ENCODE data around the gene GNAQ. TPM values are rescaled to one million over a fixed set of nuclear protein-coding genes. Genes with fewer than 3 reads are reported as not detected.

Gene GNAQ
- total RNA-seq, 4 donors from 2014 or later = 35.4 to 95.7 (median 52.3) TPM

DNA sequence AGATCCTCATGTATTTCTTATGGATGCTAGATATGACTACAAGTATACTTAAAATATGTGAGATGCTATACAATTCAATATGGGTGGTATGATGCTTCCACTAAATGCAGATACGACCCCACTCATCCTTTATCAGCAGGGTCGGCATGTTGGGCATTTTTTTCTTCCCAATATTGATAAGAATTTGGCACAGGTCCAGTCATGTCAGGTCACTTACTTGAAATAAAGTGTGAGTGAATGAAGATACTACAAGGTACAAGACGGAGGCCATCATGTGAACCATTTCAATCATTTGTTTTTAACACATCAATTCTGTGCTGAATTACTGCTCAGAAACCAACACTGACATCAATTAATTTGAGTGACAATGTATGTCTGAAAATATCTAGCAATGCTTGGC, 236.6 kb downstream of the GNAQ start:
- no peak for DNase-seq
- TF ChIP-seq POLR2A (IDR thresholded peaks at IDR 0.05) = no peak
- TF ChIP-seq, protein P1, sequence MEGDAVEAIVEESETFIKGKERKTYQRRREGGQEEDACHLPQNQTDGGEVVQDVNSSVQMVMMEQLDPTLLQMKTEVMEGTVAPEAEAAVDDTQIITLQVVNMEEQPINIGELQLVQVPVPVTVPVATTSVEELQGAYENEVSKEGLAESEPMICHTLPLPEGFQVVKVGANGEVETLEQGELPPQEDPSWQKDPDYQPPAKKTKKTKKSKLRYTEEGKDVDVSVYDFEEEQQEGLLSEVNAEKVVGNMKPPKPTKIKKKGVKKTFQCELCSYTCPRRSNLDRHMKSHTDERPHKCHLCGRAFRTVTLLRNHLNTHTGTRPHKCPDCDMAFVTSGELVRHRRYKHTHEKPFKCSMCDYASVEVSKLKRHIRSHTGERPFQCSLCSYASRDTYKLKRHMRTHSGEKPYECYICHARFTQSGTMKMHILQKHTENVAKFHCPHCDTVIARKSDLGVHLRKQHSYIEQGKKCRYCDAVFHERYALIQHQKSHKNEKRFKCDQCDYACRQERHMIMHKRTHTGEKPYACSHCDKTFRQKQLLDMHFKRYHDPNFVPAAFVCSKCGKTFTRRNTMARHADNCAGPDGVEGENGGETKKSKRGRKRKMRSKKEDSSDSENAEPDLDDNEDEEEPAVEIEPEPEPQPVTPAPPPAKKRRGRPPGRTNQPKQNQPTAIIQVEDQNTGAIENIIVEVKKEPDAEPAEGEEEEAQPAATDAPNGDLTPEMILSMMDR (IDR thresholded peaks at IDR 0.05) = no peak
- no peaks in the 10 kb centered on the region for H3K36me3 ChIP-seq
- intact Hi-C loops (cut with DNase I; ENCODE audit: low total_unique reads) = no loop called here
- H3K9me3 ChIP-seq = no peaks in the 10 kb centered on the region
- no peak overlapping the region for H3K27ac ChIP-seq
- no peaks in the 10 kb centered on the region for H3K4me1 ChIP-seq
- no peaks in the 10 kb centered on the region for H3K27me3 ChIP-seq
- no peak overlapping the region for H3K4me3 ChIP-seq

DNA sequence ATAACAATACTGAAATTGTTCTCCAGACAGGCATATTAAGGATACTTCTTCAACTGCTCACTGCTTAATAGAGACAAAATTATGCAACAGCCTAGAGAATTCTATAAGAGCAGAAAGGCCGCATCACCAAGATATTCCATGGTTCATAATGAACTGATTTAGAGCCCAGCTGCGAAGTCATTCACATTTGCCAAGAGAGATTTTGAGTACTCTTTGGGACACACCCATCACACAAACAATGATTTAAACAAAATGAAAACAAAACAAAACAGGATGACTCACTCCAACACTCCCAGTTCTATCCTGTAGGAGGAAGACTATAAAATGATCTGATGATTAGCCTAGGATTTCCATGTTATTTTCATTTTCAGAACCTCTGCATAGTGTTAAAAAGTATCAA, 237.8 kb downstream of the GNAQ start:
- H3K27me3 ChIP-seq = no peaks in the 10 kb centered on the region
- H3K27ac ChIP-seq = peak overlapping the region; percentile 26 to 68
- H3K9me3 ChIP-seq = no peaks in the 10 kb centered on the region
- H3K4me3 ChIP-seq = no peak overlapping the region
- H3K36me3 ChIP-seq = no peaks in the 10 kb centered on the region
- H3K4me1 ChIP-seq = no peaks in the 10 kb centered on the region
- intact Hi-C loops (cut with DNase I; ENCODE audit: low total_unique reads) = no loop called here
- no peak for TF ChIP-seq POLR2A (IDR thresholded peaks at IDR 0.05)
- TF ChIP-seq, protein P1 (IDR thresholded peaks at IDR 0.05) = peak in 2 of 4 experiments; percentile 9 to 36
- DNase-seq = no peak

DNA sequence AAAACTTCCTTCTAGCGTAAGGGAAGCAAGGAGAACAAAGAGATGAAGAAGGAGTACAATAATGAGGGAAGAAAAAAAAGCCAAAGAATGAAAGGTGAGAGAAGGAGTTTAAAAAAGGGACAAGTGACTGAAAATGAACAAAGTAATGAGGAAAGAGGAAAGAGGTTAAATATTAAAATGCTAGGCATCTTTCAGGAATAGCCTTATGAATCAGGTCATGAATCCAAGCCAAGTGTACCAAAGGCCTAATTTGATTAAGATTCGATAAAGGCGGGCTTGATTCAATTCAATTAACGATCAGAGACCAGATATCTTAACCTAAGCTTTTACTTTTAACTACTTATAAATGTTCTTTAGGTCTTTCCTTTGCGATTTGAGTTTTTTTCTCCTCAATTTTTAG, 241.7 kb downstream of the GNAQ start:
- Histone ChIP-seq H3K27me3 (no peaks in the 10 kb centered on the region), H3K4me3 (no peak overlapping the region), H3K4me1 (no peaks in the 10 kb centered on the region), H3K36me3 (no peaks in the 10 kb centered on the region), H3K9me3 (no peaks in the 10 kb centered on the region), H3K27ac (no peak overlapping the region)
- intact Hi-C loops (cut with DNase I; ENCODE audit: low total_unique reads) = no loop called here
- DNase-seq = no peak
- no peak for TF ChIP-seq POLR2A (IDR thresholded peaks at IDR 0.05)

DNA sequence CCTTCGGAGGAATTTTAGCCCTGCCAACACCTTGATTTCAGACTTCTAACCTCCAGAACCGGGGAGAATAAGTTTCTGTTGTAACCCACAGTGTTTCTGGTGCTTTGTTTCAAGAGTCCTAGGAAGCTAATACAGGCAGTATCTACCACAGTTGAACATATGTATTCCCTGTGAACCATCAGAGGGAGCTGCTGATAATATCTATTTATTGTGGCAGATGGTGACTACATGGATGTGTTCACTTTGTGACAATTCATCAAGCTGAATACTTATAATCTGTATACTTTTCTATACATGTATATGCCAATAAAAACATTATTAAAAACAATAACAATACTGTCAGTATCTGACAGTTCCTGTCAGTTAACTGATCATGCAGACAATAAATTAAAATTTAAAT, 246.3 kb downstream of the GNAQ start:
- no peak for TF ChIP-seq POLR2A (IDR thresholded peaks at IDR 0.05)
- TF ChIP-seq, protein P1 (IDR thresholded peaks at IDR 0.05) = no peak
- H3K27ac ChIP-seq = no peak overlapping the region
- H3K9me3 ChIP-seq = no peaks in the 10 kb centered on the region
- no peaks in the 10 kb centered on the region for H3K27me3 ChIP-seq
- H3K4me1 ChIP-seq = peaks cover 0 to 9% of the 10 kb centered on the region in 2 donors
- H3K4me3 ChIP-seq = no peak overlapping the region
- intact Hi-C loops (cut with DNase I; ENCODE audit: low total_unique reads) = no loop called here
- no peaks in the 10 kb centered on the region for H3K36me3 ChIP-seq
- no peak for DNase-seq

DNA sequence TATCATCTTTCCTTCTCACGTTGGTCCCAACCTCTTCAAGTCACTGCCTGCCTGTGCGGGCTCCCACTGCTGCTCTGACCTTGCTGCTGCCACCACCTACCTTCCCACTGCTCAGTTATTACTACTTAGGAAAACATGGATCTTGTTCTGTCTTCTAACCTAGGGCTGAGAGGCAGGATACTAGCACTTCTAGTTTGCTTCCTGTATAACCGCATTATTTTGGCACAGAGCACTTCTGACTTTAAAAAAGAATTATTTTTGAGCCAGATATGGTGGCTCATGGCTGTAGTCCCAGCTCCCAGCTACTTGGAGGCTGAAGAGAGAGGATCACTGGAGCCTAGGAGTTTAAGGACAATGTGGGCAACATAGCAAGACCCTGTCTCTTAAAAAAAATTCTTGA, 248.1 kb downstream of the GNAQ start:
- Histone ChIP-seq H3K9me3 (no peaks in the 10 kb centered on the region), H3K27ac (no peak overlapping the region), H3K27me3 (no peaks in the 10 kb centered on the region), H3K4me1 (peaks cover 0 to 9% of the 10 kb centered on the region in 2 donors), H3K4me3 (no peak overlapping the region), H3K36me3 (no peaks in the 10 kb centered on the region)
- TF ChIP-seq POLR2A (IDR thresholded peaks at IDR 0.05) = no peak
- TF ChIP-seq, protein P1 (IDR thresholded peaks at IDR 0.05) = no peak
- intact Hi-C loops (cut with DNase I; ENCODE audit: low total_unique reads) = no loop called here
- no peak for DNase-seq

DNA sequence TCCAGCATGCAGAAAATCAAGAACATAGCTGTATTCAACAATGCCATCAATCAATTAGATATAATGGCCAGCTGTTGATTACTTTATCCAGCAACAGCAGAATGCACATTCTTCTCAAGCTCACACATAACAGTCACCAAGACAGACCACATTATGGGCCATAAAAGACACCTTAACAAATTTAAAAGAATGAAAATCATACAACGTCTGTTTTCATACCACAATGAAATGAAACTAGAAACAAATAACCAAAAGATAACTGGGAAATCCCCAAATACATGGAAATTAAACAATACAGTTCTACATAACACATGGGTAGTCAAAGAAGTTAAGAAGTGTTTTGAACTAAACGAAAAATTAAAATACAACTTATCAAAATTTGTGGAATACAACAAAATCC, 252.6 kb downstream of the GNAQ start:
- Histone ChIP-seq H3K36me3 (no peaks in the 10 kb centered on the region), H3K27me3 (no peaks in the 10 kb centered on the region), H3K4me1 (peaks cover 0 to 9% of the 10 kb centered on the region in 2 donors), H3K27ac (no peak overlapping the region), H3K9me3 (no peaks in the 10 kb centered on the region), H3K4me3 (no peak overlapping the region)
- DNase-seq = no peak
- TF ChIP-seq, protein P1 (IDR thresholded peaks at IDR 0.05) = no peak
- TF ChIP-seq POLR2A (IDR thresholded peaks at IDR 0.05) = no peak
- intact Hi-C loops (cut with DNase I; ENCODE audit: low total_unique reads) = no loop called here
